ENCODE measurements around the gene PAX8.

DNA sequence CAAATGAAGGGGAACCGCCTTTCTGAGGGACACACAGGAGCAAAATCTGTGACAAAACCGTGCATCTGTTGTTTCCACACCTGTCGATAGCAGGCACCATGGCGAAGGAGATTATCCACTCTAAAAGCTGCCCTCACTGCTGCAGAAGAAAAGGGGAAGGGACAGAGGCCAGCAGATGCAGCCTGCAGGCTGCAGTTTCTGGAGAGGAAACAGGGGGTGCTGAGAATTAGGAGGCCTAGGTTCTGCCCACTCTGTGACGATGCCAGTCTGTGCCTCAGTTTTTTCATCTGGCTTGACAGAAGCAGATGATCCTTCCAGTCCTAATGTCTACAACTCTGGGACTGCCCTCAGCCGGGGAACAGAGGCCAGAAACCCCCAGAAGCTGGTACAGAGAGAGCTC lies 17.7 kb downstream of the PAX8 start:
- TF ChIP-seq, protein P1, sequence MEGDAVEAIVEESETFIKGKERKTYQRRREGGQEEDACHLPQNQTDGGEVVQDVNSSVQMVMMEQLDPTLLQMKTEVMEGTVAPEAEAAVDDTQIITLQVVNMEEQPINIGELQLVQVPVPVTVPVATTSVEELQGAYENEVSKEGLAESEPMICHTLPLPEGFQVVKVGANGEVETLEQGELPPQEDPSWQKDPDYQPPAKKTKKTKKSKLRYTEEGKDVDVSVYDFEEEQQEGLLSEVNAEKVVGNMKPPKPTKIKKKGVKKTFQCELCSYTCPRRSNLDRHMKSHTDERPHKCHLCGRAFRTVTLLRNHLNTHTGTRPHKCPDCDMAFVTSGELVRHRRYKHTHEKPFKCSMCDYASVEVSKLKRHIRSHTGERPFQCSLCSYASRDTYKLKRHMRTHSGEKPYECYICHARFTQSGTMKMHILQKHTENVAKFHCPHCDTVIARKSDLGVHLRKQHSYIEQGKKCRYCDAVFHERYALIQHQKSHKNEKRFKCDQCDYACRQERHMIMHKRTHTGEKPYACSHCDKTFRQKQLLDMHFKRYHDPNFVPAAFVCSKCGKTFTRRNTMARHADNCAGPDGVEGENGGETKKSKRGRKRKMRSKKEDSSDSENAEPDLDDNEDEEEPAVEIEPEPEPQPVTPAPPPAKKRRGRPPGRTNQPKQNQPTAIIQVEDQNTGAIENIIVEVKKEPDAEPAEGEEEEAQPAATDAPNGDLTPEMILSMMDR (conservative IDR thresholded peaks at IDR 0.05): no peak
- no peak for TF ChIP-seq ZFX (IDR thresholded peaks at IDR 0.05)
